H1 (cell line): ENCODE measurements around the gene ANKFN1. TPM values are rescaled to one million over a fixed set of nuclear protein-coding genes. Genes with fewer than 3 reads are reported as not detected.

Experiments used
- CTCF ChIA-PET: fragments of 300-600 bp; sonication (Branson Sonifier 250); formaldehyde crosslinking; loops from one replicate; lab custom pipeline; 2021; ENCODE audit not compliant: partially characterized antibody; lab: Charles Lee
- POLR2A ChIA-PET: fragments of 300-600 bp; sonication (Branson Sonifier 250); formaldehyde crosslinking; loops from one replicate; lab custom pipeline; 2021; ENCODE audit warnings: inconsistent platforms; ENCODE audit not compliant: partially characterized antibody; lab: Charles Lee
- DNase-seq, 2 experiments: peaks; one replicate each; pipeline versions ENCODE4 v3.0.0 to v3.0.0-alpha.2; 2010 to 2022; ENCODE audit warnings: low spot score in 2 of 2, low read depth in 1 of 2, mixed read lengths in 1 of 2
- FAIRE-seq: peaks from 2 replicates; lab custom pipeline; 2011; peaks lifted over from hg19 to GRCh38; lab: Jason Lieb, UNC
- H2AFZ ChIP-seq: 2 replicates; pipeline ENCODE4 v1.8.1; 2012; ENCODE audit warnings: low read length, inconsistent platforms
- H2AK5ac ChIP-seq: 2 replicates; pipeline ENCODE4 v1.6.1; 2013; ENCODE audit warnings: low read depth, low read length
- H2BK120ac ChIP-seq: replicated peaks from 2 replicates; pipeline ENCODE3; 2013; ENCODE audit warnings: low read depth, low read length, inconsistent platforms
- H2BK12ac ChIP-seq: 2 replicates; pipeline ENCODE4 v1.6.1; 2013; ENCODE audit warnings: low read depth, low read length
- H2BK15ac ChIP-seq: 2 replicates; pipeline ENCODE4 v1.6.1; 2013; ENCODE audit warnings: low read length
- H2BK20ac ChIP-seq: 2 replicates; pipeline ENCODE4 v1.6.1; 2013; ENCODE audit warnings: low read length
- H2BK5ac ChIP-seq: 2 replicates; pipeline ENCODE4 v1.6.1; 2013; ENCODE audit warnings: low read depth, low read length
- H3K14ac ChIP-seq: 2 replicates; pipeline ENCODE4 v1.6.1; 2013; ENCODE audit warnings: inconsistent platforms; ENCODE audit not compliant: insufficient read length
- H3K18ac ChIP-seq: 2 replicates; pipeline ENCODE4 v1.6.1; 2013; ENCODE audit warnings: low read length; ENCODE audit errors: extremely low read depth
- H3K23ac ChIP-seq: 2 replicates; pipeline ENCODE4 v1.6.1; 2013; ENCODE audit warnings: inconsistent platforms; ENCODE audit not compliant: insufficient read length
- H3K23me2 ChIP-seq: 2 replicates; pipeline ENCODE4 v1.6.1; 2013; ENCODE audit warnings: low read depth, low read length
- H3K27ac ChIP-seq: 2 replicates; pipeline ENCODE4 v1.6.1; 2011; ENCODE audit warnings: low read depth, low read length, inconsistent platforms
- H3K27me3 ChIP-seq, 4 experiments: replicated peaks in 1 of 4; 1 replicate in 1 of 4; 2 replicates in 3 of 4; pipeline versions ENCODE4 v1.6.1 to v1.8.1; 2011 to 2013; ENCODE audit warnings: low read length in 3 of 4, mild to moderate bottlenecking in 3 of 4, inconsistent platforms in 2 of 4, mixed read lengths in 2 of 4, moderate library complexity in 1 of 4; ENCODE audit not compliant: control insufficient read depth in 3 of 4, insufficient read depth in 3 of 4; ENCODE audit errors: extremely low read depth in 1 of 4
- H3K36me3 ChIP-seq, 4 experiments: 2 replicates each; pipeline versions ENCODE4 v1.6.1 to v1.8.1; 2011 to 2013; ENCODE audit warnings: mild to moderate bottlenecking in 4 of 4, low read length in 3 of 4, moderate library complexity in 2 of 4, control low read depth in 1 of 4, inconsistent platforms in 1 of 4; ENCODE audit not compliant: insufficient read depth in 4 of 4, control insufficient read depth in 2 of 4
- H3K4ac ChIP-seq: replicated peaks from 2 replicates; pipeline ENCODE3; 2013; ENCODE audit warnings: low read length, low read depth, mixed read lengths, inconsistent platforms; ENCODE audit not compliant: insufficient read length
- H3K4me1 ChIP-seq, 4 experiments: replicated peaks in 1 of 4; 1 replicate in 1 of 4; 2 replicates in 3 of 4; pipeline versions ENCODE4 v1.6.1 to v1.8.1; 2011 to 2013; ENCODE audit warnings: low read length in 3 of 4, inconsistent platforms in 2 of 4, mixed read lengths in 1 of 4; ENCODE audit not compliant: insufficient read depth in 4 of 4, control insufficient read depth in 3 of 4
- H3K4me2 ChIP-seq, 2 experiments: 2 replicates each; pipeline versions ENCODE4 v1.6.1 to v1.8.1; 2011 to 2013; ENCODE audit warnings: low read depth in 2 of 2, low read length in 2 of 2, control low read depth in 1 of 2, inconsistent platforms in 1 of 2, mild to moderate bottlenecking in 1 of 2; ENCODE audit not compliant: insufficient read depth in 1 of 2
- H3K4me3 ChIP-seq, 4 experiments: fragments of 200-600, 300-600 bp in 1 of 4; sonication (generic), shearing (Covaris generic), sonication (Bioruptor Twin) in 1 of 4; 2 replicates each; pipeline versions ENCODE4 v1.5.1 to v1.8.1; 2011 to 2016; ENCODE audit warnings: low read length in 4 of 4, low read depth in 3 of 4, control low read depth in 2 of 4, inconsistent platforms in 2 of 4, mild to moderate bottlenecking in 2 of 4, mixed read lengths in 1 of 4, moderate library complexity in 1 of 4; ENCODE audit not compliant: insufficient read depth in 2 of 4; ENCODE audit errors: extremely low read depth in 1 of 4
- H3K56ac ChIP-seq: replicated peaks from 2 replicates; pipeline ENCODE3; 2013; ENCODE audit warnings: low read depth, mild to moderate bottlenecking, mixed read lengths, low read length, inconsistent platforms; ENCODE audit not compliant: insufficient read length
- H3K79me1 ChIP-seq: 2 replicates; pipeline ENCODE4 v1.6.1; 2013; ENCODE audit warnings: low read depth, low read length, control low read depth
- H3K79me2 ChIP-seq, 2 experiments: 2 replicates each; pipeline versions ENCODE4 v1.6.1 to v1.8.1; 2012 to 2013; ENCODE audit warnings: low read length in 2 of 2, mild to moderate bottlenecking in 2 of 2, inconsistent platforms in 1 of 2; ENCODE audit not compliant: insufficient read depth in 2 of 2, control insufficient read depth in 1 of 2
- H3K9ac ChIP-seq, 4 experiments: replicated peaks in 1 of 4; 1 replicate in 1 of 4; 2 replicates in 3 of 4; pipeline versions ENCODE4 v1.6.1 to v1.8.1; 2011 to 2013; ENCODE audit warnings: low read depth in 3 of 4, low read length in 3 of 4, control low read depth in 2 of 4, mild to moderate bottlenecking in 2 of 4, moderate library complexity in 2 of 4, inconsistent platforms in 1 of 4; ENCODE audit errors: extremely low read depth in 1 of 4
- H3K9me3 ChIP-seq, 2 experiments: 2 replicates each; pipeline versions ENCODE4 v1.6.1 to v1.8.1; 2012 to 2013; ENCODE audit warnings: mild to moderate bottlenecking in 2 of 2, moderate library complexity in 2 of 2, control low read depth in 1 of 2, inconsistent platforms in 1 of 2, low read depth in 1 of 2, low read length in 1 of 2, mixed read lengths in 1 of 2; ENCODE audit not compliant: insufficient read depth in 2 of 2
- H4K20me1 ChIP-seq, 2 experiments: replicated peaks in 1 of 2; 2 replicates each; pipeline versions ENCODE3 to v1.8.1; 2011 to 2013; ENCODE audit warnings: inconsistent platforms in 2 of 2, low read length in 2 of 2, mild to moderate bottlenecking in 1 of 2; ENCODE audit not compliant: insufficient read depth in 2 of 2, control insufficient read depth in 1 of 2
- H4K5ac ChIP-seq: 2 replicates; pipeline ENCODE4 v1.6.1; 2013; ENCODE audit warnings: low read length, low read depth, mixed read lengths, inconsistent platforms; ENCODE audit not compliant: insufficient read length
- H4K8ac ChIP-seq: 2 replicates; pipeline ENCODE4 v1.8.0; 2013; ENCODE audit warnings: mild to moderate bottlenecking, moderate library complexity, low read length, inconsistent platforms; ENCODE audit not compliant: insufficient read depth; ENCODE audit errors: extremely low read depth
- H4K91ac ChIP-seq: replicated peaks from 2 replicates; pipeline ENCODE3; 2013; ENCODE audit warnings: low read length, mixed read lengths, inconsistent platforms; ENCODE audit not compliant: insufficient read length
- CREB1 ChIP-seq: IDR thresholded peaks from 2 replicates; pipeline ENCODE4 v1.6.1; 2012; ENCODE audit warnings: inconsistent platforms
- E2F6 ChIP-seq: IDR thresholded peaks from 2 replicates; pipeline ENCODE4 v1.6.1; 2012; ENCODE audit warnings: inconsistent platforms
- EZH2 ChIP-seq: fragments of 200-600 bp; sonication (generic); IDR thresholded peaks from 2 replicates; pipeline ENCODE4 v1.7.1; 2012; ENCODE audit warnings: low read depth, mild to moderate bottlenecking, moderate library complexity, low read length, inconsistent platforms; ENCODE audit not compliant: severe bottlenecking
- FOSL1 ChIP-seq: IDR thresholded peaks from 2 replicates; pipeline ENCODE4 v1.6.1; 2011; ENCODE audit warnings: mild to moderate bottlenecking, low read depth, low read length, moderate library complexity; ENCODE audit not compliant: insufficient read depth
- JUN ChIP-seq: IDR thresholded peaks from 2 replicates; pipeline ENCODE4 v1.6.1; 2011; ENCODE audit warnings: low read depth, mild to moderate bottlenecking, improper control_type of control experiment, low read length
- KDM4A ChIP-seq: IDR thresholded peaks from one replicate; pipeline ENCODE4 v1.7.1; 2012; ENCODE audit warnings: low read depth, mild to moderate bottlenecking, moderate library complexity, low read length, inconsistent platforms; ENCODE audit not compliant: severe bottlenecking
- KDM5A ChIP-seq: fragments of 200-600 bp; IDR thresholded peaks from 2 replicates; pipeline ENCODE4 v1.7.1; 2012; ENCODE audit warnings: mild to moderate bottlenecking, low read length, inconsistent platforms, mixed read lengths
- MAFK ChIP-seq: IDR thresholded peaks from 2 replicates; pipeline ENCODE4 v1.6.1; 2012; ENCODE audit warnings: low read depth, mild to moderate bottlenecking, improper control_type of control experiment, low read length
- POU5F1 ChIP-seq: IDR thresholded peaks from 2 replicates; pipeline ENCODE4 v1.6.1; 2011; ENCODE audit warnings: low read depth, mild to moderate bottlenecking, low read length, moderate library complexity
- RNF2 ChIP-seq: fragments of 200-900, 300-1000 bp; sonication (generic); IDR thresholded peaks from 2 replicates; pipeline ENCODE4 v1.7.1; 2016; ENCODE audit warnings: borderline replicate concordance, low read depth, mild to moderate bottlenecking, antibody characterized with exemption, low read length; ENCODE audit not compliant: poor library complexity, severe bottlenecking; ENCODE audit errors: missing control alignments
- SIN3A ChIP-seq, 2 experiments: IDR thresholded peaks in 1 of 2; conservative IDR thresholded peaks in 1 of 2; 2 replicates each; pipeline ENCODE4 v1.6.1; 2011 to 2012; ENCODE audit warnings: low read length in 2 of 2, improper control_type of control experiment in 1 of 2, low read depth in 1 of 2, mild to moderate bottlenecking in 1 of 2
- SRF ChIP-seq: IDR thresholded peaks from 2 replicates; pipeline ENCODE4 v1.6.1; 2011; ENCODE audit warnings: mild to moderate bottlenecking, low read depth, low read length, moderate library complexity
- WGBS, 2 experiments: shearing (Covaris generic) in 1 of 2; methylation state at CpG; one replicate each; pipeline versions ENCODE4 v1.1.6 to v1.1.7; 2013 to 2015; ENCODE audit warnings: low lambda C conversion rate in 2 of 2, mixed read lengths in 2 of 2, inconsistent platforms in 1 of 2, low coverage in 1 of 2, missing lambda C conversion rate in 1 of 2; ENCODE audit not compliant: insufficient replicate concordance in 2 of 2, insufficient coverage in 1 of 2, insufficient read length in 1 of 2; ENCODE audit errors: extremely low coverage in 1 of 2, missing lambda C conversion rate in 1 of 2; 5-methylcytosine and 5-hydroxymethylcytosine counted together
- polyA plus RNA-seq, 7 experiments: library from polyadenylated mRNA; depleted of rRNA in 3 of 7; stranded (reverse) in 5 of 7; unstranded in 2 of 7; fragments of >200 nt in 5 of 7; fragments of 200-250 nt in 2 of 7; gene quantifications; 1 replicate in 5 of 7; 2 replicates in 1 of 7; 4 replicates in 1 of 7; pipeline versions ENCODE4 v1.2.1 to v1.2.3, GENCODE V29; 2011 to 2013; ENCODE audit warnings: missing spikeins in 2 of 7, mixed read lengths in 2 of 7
- total RNA-seq: library from RNA; stranded (reverse); fragmentation: NEBNext Ultra II Directional; extraction: Animal tissue kit (Norgen Biotek cat#: 25700); gene quantifications from 2 replicates; pipeline ENCODE4 v1.2.1, GENCODE V29; 2021

Gene ANKFN1
- total and polyA plus RNA-seq, 2 of the 8 experiments (the other 6 are each of a cell fraction or from before 2014, with no cell fraction given): not detected

GRCh38 chr17:56206351-56206750 lies 53.1 kb downstream of the ANKFN1 start:
- Histone ChIP-seq H4K20me1 (no peaks in the 10 kb centered on the region), H3K56ac (no peak overlapping the region), H3K27ac (no peak overlapping the region), H3K18ac (no peak overlapping the region), H3K4me1 (no peaks in the 10 kb centered on the region), H2BK12ac (no peak overlapping the region), H3K4me2 (no peak overlapping the region), H3K14ac (no peak overlapping the region), H3K79me1 (no peaks in the 10 kb centered on the region), H4K5ac (no peak overlapping the region), H3K23ac (no peak overlapping the region), H3K36me3 (no peaks in the 10 kb centered on the region), H3K79me2 (no peaks in the 10 kb centered on the region), H3K4ac (no peak overlapping the region), H4K91ac (no peak overlapping the region), H3K23me2 (no peaks in the 10 kb centered on the region), H2BK120ac (no peak overlapping the region), H2AFZ (no peak overlapping the region; the same call in 1 of the 2 replicates), H3K4me3 (no peak overlapping the region), H4K8ac (no peak overlapping the region), H2AK5ac (no peak overlapping the region), H2BK20ac (no peak overlapping the region), H2BK15ac (no peak overlapping the region), H2BK5ac (no peak overlapping the region), H3K9me3 (peaks cover 0 to 3% of the 10 kb centered on the region in 2 experiments; a peak in 1 of 4 replicates), H3K27me3 (no peaks in the 10 kb centered on the region), H3K9ac (no peak overlapping the region)
- no peak for TF ChIP-seq MAFK
- TF ChIP-seq E2F6: no peak
- TF ChIP-seq KDM4A: no peak
- no peak for TF ChIP-seq JUN
- no peak for TF ChIP-seq POU5F1
- TF ChIP-seq RNF2: no peak
- TF ChIP-seq KDM5A: no peak
- no peak for TF ChIP-seq CREB1
- no peak for TF ChIP-seq EZH2
- no peak for TF ChIP-seq FOSL1
- TF ChIP-seq SIN3A (conservative IDR thresholded peaks at IDR 0.05 in 1 of 2, IDR thresholded peaks at IDR 0.05 in 1 of 2; ENCODE audit: low read depth in 1 of 2, low read length in 2 of 2): no peak
- TF ChIP-seq SRF: no peak
- 88% methylated on average over 6 of the region's 6 CpGs; no CpG with 5 or more reads in 1 of the 2 experiments for WGBS, 2 experiments
- ChIA-PET CTCF (interaction anchor here (1.5 kb wide), 1 partner anchor 24 kb away, joined by 3 read pairs; no protein-coding TSS in a partner anchor), POLR2A (no interaction called here)
- FAIRE-seq (no peak), DNase-seq (no peak)
